GM12878 (cell line): ENCODE measurements around the gene CNGB1. TPM values are rescaled to one million over a fixed set of nuclear protein-coding genes. Genes with fewer than 3 reads are reported as not detected.

Source experiments
- ATAC-seq: fragments of 200-7000 bp; cut with Tn5 transposase; 3 replicates; pipeline ENCODE4 v1.9.1; 2020; ENCODE audit warnings: mild to moderate bottlenecking, moderate library complexity
- BruUV-seq: library from RNA; stranded (reverse); fragments of 400-500 nt; replicated peaks from 2 replicates; lab custom pipeline; 2021; lab: Mats Ljungman, UMichigan
- CTCF ChIA-PET: fragments of 300-600 bp; sonication (Branson Sonifier 250); formaldehyde crosslinking; extraction: SDS; loops from one replicate; lab custom pipeline; 2021; ENCODE audit warnings: inconsistent platforms; lab: Yijun Ruan, JAX
- POLR2A ChIA-PET: fragments of 350-600 bp; formaldehyde crosslinking; extraction: SDS; loops from one replicate; lab custom pipeline; 2021; ENCODE audit warnings: inconsistent platforms; lab: Charles Lee
- RAD21 ChIA-PET: fragments of 300-600 bp; sonication (Branson Sonifier 250); formaldehyde crosslinking; loops from one replicate; lab custom pipeline; 2023; ENCODE audit warnings: antibody characterized with exemption; ENCODE audit not compliant: unreplicated experiment; lab: Charles Lee
- SMC1A ChIA-PET: fragments of 300-600 bp; sonication (Branson Sonifier 250); formaldehyde crosslinking; loops from one replicate; lab custom pipeline; 2023; ENCODE audit not compliant: unreplicated experiment, uncharacterized antibody; lab: Charles Lee
- DNase-seq: peaks from one replicate; pipeline ENCODE4 v3.0.0-alpha.2; 2011; ENCODE audit warnings: low read depth, low spot score
- FAIRE-seq: peaks from 3 replicates; lab custom pipeline; 2011; peaks lifted over from hg19 to GRCh38; lab: Jason Lieb, UNC
- H2AFZ ChIP-seq: 2 replicates; pipeline ENCODE4 v1.6.0; 2011; ENCODE audit warnings: low read depth, low read length, control low read depth; ENCODE audit not compliant: control insufficient read depth
- H3K27ac ChIP-seq: 2 replicates; pipeline ENCODE4 v1.5.1; 2011; ENCODE audit warnings: control low read depth; ENCODE audit not compliant: control insufficient read depth, insufficient read depth
- H3K27me3 ChIP-seq, 2 experiments: replicated peaks in 1 of 2; 2 replicates each; pipeline versions ENCODE4 v1.6.0 to v1.6.1; 2011; ENCODE audit warnings: low read length in 1 of 2; ENCODE audit not compliant: control insufficient read depth in 2 of 2, insufficient read depth in 2 of 2
- H3K36me3 ChIP-seq, 2 experiments: 2 replicates each; pipeline ENCODE4 v1.5.1; 2011; ENCODE audit warnings: low read length in 1 of 2; ENCODE audit not compliant: control insufficient read depth in 2 of 2, insufficient read depth in 2 of 2
- H3K4me1 ChIP-seq: 2 replicates; pipeline ENCODE4 v1.6.1; 2011; ENCODE audit warnings: mild to moderate bottlenecking, low read length, moderate library complexity, mixed read lengths; ENCODE audit not compliant: control insufficient read depth, insufficient read depth
- H3K4me2 ChIP-seq: 2 replicates; pipeline ENCODE4 v1.6.0; 2011; ENCODE audit warnings: control low read depth; ENCODE audit not compliant: control insufficient read depth, insufficient read depth
- H3K4me3 ChIP-seq: fragments of 200-600 bp; sonication (generic); 2 replicates; pipeline ENCODE4 v1.5.1; 2016
- H3K79me2 ChIP-seq: 2 replicates; pipeline ENCODE4 v1.6.0; 2011; ENCODE audit warnings: low read length; ENCODE audit not compliant: control insufficient read depth, insufficient read depth
- H3K9ac ChIP-seq: 2 replicates; pipeline ENCODE4 v1.8.0; 2011; ENCODE audit warnings: low read length, control low read depth, mixed read lengths; ENCODE audit not compliant: control insufficient read depth, insufficient read depth
- H3K9me3 ChIP-seq: replicated peaks from 3 replicates; pipeline ENCODE4 v1.5.1; 2011; ENCODE audit warnings: mild to moderate bottlenecking, low read length; ENCODE audit not compliant: control insufficient read depth, insufficient read depth
- H4K20me1 ChIP-seq: 2 replicates; pipeline ENCODE4 v1.6.0; 2011; ENCODE audit not compliant: control insufficient read depth, insufficient read depth
- BHLHE40 ChIP-seq, 2 experiments: fragments of 450-650 bp in 1 of 2; IDR thresholded peaks; 2 replicates each; pipeline ENCODE4 v1.6.1; 2011 to 2017; ENCODE audit warnings: low read depth in 2 of 2, borderline replicate concordance in 1 of 2, improper control_type of control experiment in 1 of 2, low read length in 1 of 2, mild to moderate bottlenecking in 1 of 2
- GATAD2B ChIP-seq: fragments of 450-650 bp; conservative IDR thresholded peaks from 2 replicates; pipeline ENCODE4 v1.6.1; 2017; ENCODE audit warnings: low read depth, mild to moderate bottlenecking, moderate library complexity
- JUNB ChIP-seq: IDR thresholded peaks from 2 replicates; pipeline ENCODE4 v1.6.1; 2016; ENCODE audit warnings: antibody characterized with exemption, mild to moderate bottlenecking
- MTA2 ChIP-seq: fragments of 450-650 bp; IDR thresholded peaks from 2 replicates; pipeline ENCODE4 v1.6.1; 2016; ENCODE audit warnings: low read depth, mild to moderate bottlenecking, moderate library complexity
- MXI1 ChIP-seq: fragments of 150-350 bp; IDR thresholded peaks from 2 replicates; pipeline ENCODE4 v1.6.1; 2011; ENCODE audit warnings: low read depth, mild to moderate bottlenecking, inconsistent platforms, low read length, improper control_type of control experiment
- MYB ChIP-seq: fragments of 150-350 bp; IDR thresholded peaks from 2 replicates; pipeline ENCODE4 v1.6.1; 2014; ENCODE audit warnings: mild to moderate bottlenecking, low read depth, low read length, borderline replicate concordance
- MYC ChIP-seq: IDR thresholded peaks from 2 replicates; pipeline ENCODE4 v1.6.1; 2011; ENCODE audit warnings: mild to moderate bottlenecking, low read length, moderate library complexity, inconsistent platforms; ENCODE audit not compliant: insufficient read depth, insufficient replicate concordance, insufficient read length, severe bottlenecking
- NR2C1 ChIP-seq: fragments of 450-650 bp; IDR thresholded peaks from 2 replicates; pipeline ENCODE4 v1.6.1; 2017; ENCODE audit warnings: antibody characterized with exemption, mild to moderate bottlenecking, moderate library complexity
- NR2F1 ChIP-seq: fragments of 450-650 bp; conservative IDR thresholded peaks from 2 replicates; pipeline ENCODE4 v1.6.1; 2017; ENCODE audit warnings: mild to moderate bottlenecking
- YBX1 ChIP-seq: fragments of 450-650 bp; IDR thresholded peaks from 2 replicates; pipeline ENCODE4 v1.6.1; 2016; ENCODE audit warnings: antibody characterized with exemption
- ZBTB33 ChIP-seq: fragments of 450-650 bp; IDR thresholded peaks from 2 replicates; pipeline ENCODE4 v1.6.1; 2017; ENCODE audit warnings: mild to moderate bottlenecking
- ZZZ3 ChIP-seq: IDR thresholded peaks from 2 replicates; pipeline ENCODE4 v1.6.1; 2011; ENCODE audit warnings: low read depth; ENCODE audit not compliant: control insufficient read depth, insufficient read length
- WGBS: methylation state at CpG from one replicate; pipeline ENCODE4 v1.1.6; 2016; ENCODE audit warnings: low lambda C conversion rate; ENCODE audit not compliant: insufficient replicate concordance, insufficient coverage; ENCODE audit errors: missing lambda C conversion rate; 5-methylcytosine and 5-hydroxymethylcytosine counted together
- in situ Hi-C: fragments of 300-500 bp; cut with MboI; formaldehyde crosslinking; loops from 9 replicates; pipeline ENCODE4 v1.14.3; 2018; ENCODE audit warnings: mixed read lengths
- intact Hi-C: fragments of 100-400 bp; cut with micrococcal nuclease; formaldehyde crosslinking; loops from one replicate; pipeline ENCODE4 v1.14.2; 2022; ENCODE audit not compliant: unreplicated experiment
- polyA plus RNA-seq, 11 experiments: library from polyadenylated mRNA; depleted of rRNA in 4 of 11; unstranded in 6 of 11; stranded (reverse) in 5 of 11; fragments of >200 nt; fragmentation: Nextera tagmentation in 4 of 11; fragmentation: Illumina TruSeq in 1 of 11; extraction: Ambion mirVana in 4 of 11; extraction: Trizol in 1 of 11; gene quantifications; 1 replicate in 1 of 11; 2 replicates in 10 of 11; pipeline versions ENCODE4 v1.2.1 to v1.2.3, GENCODE V29; 2011 to 2016; ENCODE audit warnings: inconsistent platforms in 2 of 11, missing spikeins in 2 of 11, low read depth in 1 of 11
- total RNA-seq, 4 experiments: library from RNA; depleted of rRNA in 3 of 4; stranded (reverse); fragments of >200 nt in 3 of 4; fragmentation: Illumina TruSeq in 1 of 4; extraction: Trizol in 1 of 4; gene quantifications; 2 replicates each; pipeline versions ENCODE4 v1.2.1 to v1.2.3, GENCODE V29; 2013 to 2021
- TF ChIP-seq, protein P1 (sequence below): fragments of 450-650 bp; IDR thresholded peaks from 2 replicates; pipeline ENCODE4 v1.6.1; 2018; ENCODE audit warnings: mild to moderate bottlenecking, low read depth, moderate library complexity; ENCODE audit not compliant: partially characterized antibody

CNGB1 gene
- total and polyA plus RNA-seq, 10 of the 15 experiments (the other 5 are each of a cell fraction or from before 2014, with no cell fraction given): 0.03 TPM; not detected in 9

- in situ Hi-C loops: no loop called here
- DNase-seq (no peak), FAIRE-seq (no peak), ATAC-seq (no peak)
- ChIA-PET RAD21 (no interaction called here), SMC1A (no interaction called here), POLR2A (no interaction called here), CTCF (no interaction called here)
- H3K79me2 ChIP-seq: no peaks in the 10 kb centered on the region
- intact Hi-C loops: no loop called here
- H3K4me3 ChIP-seq: no peak overlapping the region
- no peak overlapping the region for H2AFZ ChIP-seq
- no peaks in the 10 kb centered on the region for H3K4me1 ChIP-seq
- H3K4me2 ChIP-seq: no peak overlapping the region
- no peaks in the 10 kb centered on the region for H3K36me3 ChIP-seq
- no TSS peak for BruUV-seq
- WGBS: 34% methylated on average over 5 of the region's 5 CpGs
- no peak for TF ChIP-seq NR2C1
- H3K9me3 ChIP-seq: no peaks in the 10 kb centered on the region
- no peak overlapping the region for H3K27ac ChIP-seq
- H3K27me3 ChIP-seq: no peaks in the 10 kb centered on the region
- H4K20me1 ChIP-seq: no peaks in the 10 kb centered on the region
- no peak overlapping the region for H3K9ac ChIP-seq
Measured at GRCh38 chr16:57949595-57950238, 21.2 kb downstream of the CNGB1 start.

DNA sequence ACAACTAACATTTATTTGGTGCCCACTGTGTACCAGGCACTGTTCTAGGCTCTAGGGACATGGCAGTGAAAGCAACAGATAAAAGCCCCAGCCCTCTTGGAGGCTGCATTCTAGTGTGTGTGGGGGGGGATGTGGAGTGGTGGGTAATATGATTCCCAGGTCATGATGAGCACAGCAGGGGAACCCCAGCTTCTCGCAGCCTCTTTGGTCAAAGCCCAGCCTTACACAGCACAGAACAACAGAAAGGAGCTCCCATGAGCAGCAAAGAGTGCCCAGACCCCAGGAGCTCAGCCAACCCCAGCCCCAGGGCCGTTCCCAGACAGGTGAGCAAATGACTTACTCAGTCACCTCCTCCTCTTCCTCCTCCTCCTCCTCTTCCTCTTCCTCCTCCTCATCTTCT is 21.9 kb downstream of the CNGB1 start:
- RAD21 ChIA-PET: no interaction called here
- H3K79me2 ChIP-seq: no peaks in the 10 kb centered on the region
- intact Hi-C loops (no loop called here), in situ Hi-C loops (no loop called here)
- WGBS: 0% methylated on average over 2 of the region's 2 CpGs
- no peaks in the 10 kb centered on the region for H3K27me3 ChIP-seq
- no peaks in the 10 kb centered on the region for H3K4me1 ChIP-seq
- no peaks in the 10 kb centered on the region for H3K36me3 ChIP-seq
- ATAC-seq: no peak
- H3K9ac ChIP-seq: no peak overlapping the region
- SMC1A ChIA-PET: no interaction called here
- H3K4me2 ChIP-seq: no peak overlapping the region
- H4K20me1 ChIP-seq: no peaks in the 10 kb centered on the region
- no peak for DNase-seq
- H2AFZ ChIP-seq: no peak overlapping the region
- H3K9me3 ChIP-seq: no peaks in the 10 kb centered on the region
- no peak overlapping the region for H3K4me3 ChIP-seq
- BruUV-seq: no TSS peak
- POLR2A ChIA-PET: no interaction called here
- CTCF ChIA-PET: no interaction called here
- no peak overlapping the region for H3K27ac ChIP-seq
- no peak for FAIRE-seq
- no peak for TF ChIP-seq MXI1
- no peak for TF ChIP-seq JUNB
- TF ChIP-seq BHLHE40 (IDR thresholded peaks at IDR 0.05; ENCODE audit: borderline replicate concordance in 1 of 2, low read depth in 2 of 2, low read length in 1 of 2): no peak
- TF ChIP-seq MTA2: no peak
- TF ChIP-seq, protein P1, sequence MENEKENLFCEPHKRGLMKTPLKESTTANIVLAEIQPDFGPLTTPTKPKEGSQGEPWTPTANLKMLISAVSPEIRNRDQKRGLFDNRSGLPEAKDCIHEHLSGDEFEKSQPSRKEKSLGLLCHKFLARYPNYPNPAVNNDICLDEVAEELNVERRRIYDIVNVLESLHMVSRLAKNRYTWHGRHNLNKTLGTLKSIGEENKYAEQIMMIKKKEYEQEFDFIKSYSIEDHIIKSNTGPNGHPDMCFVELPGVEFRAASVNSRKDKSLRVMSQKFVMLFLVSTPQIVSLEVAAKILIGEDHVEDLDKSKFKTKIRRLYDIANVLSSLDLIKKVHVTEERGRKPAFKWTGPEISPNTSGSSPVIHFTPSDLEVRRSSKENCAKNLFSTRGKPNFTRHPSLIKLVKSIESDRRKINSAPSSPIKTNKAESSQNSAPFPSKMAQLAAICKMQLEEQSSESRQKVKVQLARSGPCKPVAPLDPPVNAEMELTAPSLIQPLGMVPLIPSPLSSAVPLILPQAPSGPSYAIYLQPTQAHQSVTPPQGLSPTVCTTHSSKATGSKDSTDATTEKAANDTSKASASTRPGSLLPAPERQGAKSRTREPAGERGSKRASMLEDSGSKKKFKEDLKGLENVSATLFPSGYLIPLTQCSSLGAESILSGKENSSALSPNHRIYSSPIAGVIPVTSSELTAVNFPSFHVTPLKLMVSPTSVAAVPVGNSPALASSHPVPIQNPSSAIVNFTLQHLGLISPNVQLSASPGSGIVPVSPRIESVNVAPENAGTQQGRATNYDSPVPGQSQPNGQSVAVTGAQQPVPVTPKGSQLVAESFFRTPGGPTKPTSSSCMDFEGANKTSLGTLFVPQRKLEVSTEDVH: no peak
- TF ChIP-seq MYC: no peak
- TF ChIP-seq ZBTB33: no peak
- TF ChIP-seq NR2F1: no peak
- TF ChIP-seq GATAD2B: no peak
- TF ChIP-seq MYB: no peak
- no peak for TF ChIP-seq YBX1
- TF ChIP-seq ZZZ3: no peak
